ENCODE data around the gene SORL1.

DNA sequence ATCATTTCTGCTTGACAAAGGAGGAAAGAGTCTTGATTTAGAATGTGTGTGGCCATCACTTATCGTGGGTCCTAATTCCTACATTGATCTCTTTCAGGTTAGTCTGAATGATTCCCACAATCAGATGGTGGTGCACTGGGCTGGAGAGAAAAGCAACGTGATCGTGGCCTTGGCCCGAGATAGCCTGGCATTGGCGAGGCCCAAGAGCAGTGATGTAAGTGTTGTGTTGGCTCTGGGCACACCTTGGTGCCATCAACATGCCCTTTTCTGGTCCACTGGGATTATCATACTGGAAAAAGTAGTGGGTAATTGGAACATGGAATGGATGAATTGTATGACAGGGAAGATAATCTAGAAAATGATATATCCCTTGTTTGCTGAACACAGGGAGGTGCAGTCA lies 17.8 kb downstream of the SORL1 start:
- TF ChIP-seq, protein P1, sequence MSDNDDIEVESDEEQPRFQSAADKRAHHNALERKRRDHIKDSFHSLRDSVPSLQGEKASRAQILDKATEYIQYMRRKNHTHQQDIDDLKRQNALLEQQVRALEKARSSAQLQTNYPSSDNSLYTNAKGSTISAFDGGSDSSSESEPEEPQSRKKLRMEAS (IDR thresholded peaks at IDR 0.05) = no peak
- TF ChIP-seq POLR2AphosphoS5 (IDR thresholded peaks at IDR 0.05; ENCODE audit: low read depth, low read length) (no peak), MAFK (IDR thresholded peaks at IDR 0.05; ENCODE audit: low read depth, low read length) (no peak), SIRT6 (IDR thresholded peaks at IDR 0.05; ENCODE audit: low read length) (no peak), EZH2 (IDR thresholded peaks at IDR 0.05; ENCODE audit: low read depth, low read length, severe bottlenecking) (no peak), SIN3A (conservative IDR thresholded peaks at IDR 0.05 in 1 of 2, IDR thresholded peaks at IDR 0.05 in 1 of 2; ENCODE audit: low read depth in 1 of 2, low read length in 2 of 2) (no peak), EP300 (IDR thresholded peaks at IDR 0.05; ENCODE audit: borderline replicate concordance in 1 of 2, low read depth in 2 of 2, low read length in 2 of 2) (no peak), CREB1 (IDR thresholded peaks at IDR 0.05) (no peak), RFX5 (IDR thresholded peaks at IDR 0.05; ENCODE audit: borderline replicate concordance, low read depth, low read length) (no peak), POLR2A (IDR thresholded peaks at IDR 0.05; ENCODE audit: control extremely low read depth in 1 of 2, low read depth in 2 of 2, low read length in 2 of 2) (no peak), SRF (IDR thresholded peaks at IDR 0.05; ENCODE audit: low read depth, low read length) (no peak), SP4 (IDR thresholded peaks at IDR 0.05; ENCODE audit: low read length) (no peak)
- TF ChIP-seq, protein P2, sequence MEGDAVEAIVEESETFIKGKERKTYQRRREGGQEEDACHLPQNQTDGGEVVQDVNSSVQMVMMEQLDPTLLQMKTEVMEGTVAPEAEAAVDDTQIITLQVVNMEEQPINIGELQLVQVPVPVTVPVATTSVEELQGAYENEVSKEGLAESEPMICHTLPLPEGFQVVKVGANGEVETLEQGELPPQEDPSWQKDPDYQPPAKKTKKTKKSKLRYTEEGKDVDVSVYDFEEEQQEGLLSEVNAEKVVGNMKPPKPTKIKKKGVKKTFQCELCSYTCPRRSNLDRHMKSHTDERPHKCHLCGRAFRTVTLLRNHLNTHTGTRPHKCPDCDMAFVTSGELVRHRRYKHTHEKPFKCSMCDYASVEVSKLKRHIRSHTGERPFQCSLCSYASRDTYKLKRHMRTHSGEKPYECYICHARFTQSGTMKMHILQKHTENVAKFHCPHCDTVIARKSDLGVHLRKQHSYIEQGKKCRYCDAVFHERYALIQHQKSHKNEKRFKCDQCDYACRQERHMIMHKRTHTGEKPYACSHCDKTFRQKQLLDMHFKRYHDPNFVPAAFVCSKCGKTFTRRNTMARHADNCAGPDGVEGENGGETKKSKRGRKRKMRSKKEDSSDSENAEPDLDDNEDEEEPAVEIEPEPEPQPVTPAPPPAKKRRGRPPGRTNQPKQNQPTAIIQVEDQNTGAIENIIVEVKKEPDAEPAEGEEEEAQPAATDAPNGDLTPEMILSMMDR (IDR thresholded peaks at IDR 0.05; ENCODE audit: control extremely low read depth in 1 of 3, insufficient read depth in 1 of 3, low read depth in 1 of 3, low read length in 3 of 3) = no peak

Measured in H1 (cell line).